ENCODE data around the gene ATOH8.

- TF ChIP-seq POLR2AphosphoS5 (IDR thresholded peaks at IDR 0.05; ENCODE audit: low read depth) (no peak), CTCF (IDR thresholded peaks at IDR 0.05; ENCODE audit: insufficient read depth, low read length) (no peak), REST (IDR thresholded peaks at IDR 0.05; ENCODE audit: insufficient replicate concordance, low read depth) (no peak), SPI1 (IDR thresholded peaks at IDR 0.05; ENCODE audit: borderline replicate concordance, low read depth) (no peak), GABPA (IDR thresholded peaks at IDR 0.05; ENCODE audit: low read depth) (no peak)
Observed at GRCh38 chr2:85729825-85730510, 23.8 kb upstream of the ATOH8 start.
